Measurements from ENCODE around the gene MAK. TPM values are rescaled to one million over a fixed set of nuclear protein-coding genes. Genes with fewer than 3 reads are reported as not detected.
"Not testable (repeated sequence)": the region's sequence is repeated elsewhere in the genome, so short reads cannot be mapped to it uniquely, and the experiment has no call there.

The MAK gene
- total and polyA plus RNA-seq, 4 donors = 0.02 to 0.26 (median 0.13) TPM

DNA sequence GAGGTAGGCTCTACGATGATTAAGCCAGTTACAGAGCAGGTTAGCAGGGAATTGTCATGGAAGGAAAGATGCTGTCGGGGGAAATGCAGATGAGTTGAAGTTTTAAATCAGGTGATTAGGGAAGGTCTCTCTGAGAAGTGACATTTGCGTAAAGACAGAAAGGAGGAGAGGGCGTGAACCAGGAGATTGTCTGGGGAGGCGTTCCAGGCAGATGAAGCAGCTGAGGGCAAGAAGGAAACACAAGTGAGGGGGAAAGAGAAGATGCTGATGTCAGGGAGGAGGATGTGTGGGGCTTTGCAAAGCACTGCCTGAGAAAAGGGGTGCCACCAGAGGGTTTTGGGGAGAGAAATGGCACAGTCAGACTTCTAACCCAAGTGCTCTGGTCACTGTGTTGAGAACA lies 93.2 kb downstream of the MAK start:
- Histone ChIP-seq H3K4me1 (ENCODE audit: control insufficient read depth in 4 of 4, insufficient read depth in 4 of 4, low read length in 3 of 4) (peaks cover 2 to 19% (median 10%) of the 10 kb centered on the region in 4 donors), H3K9ac (ENCODE audit: low read depth in 1 of 2, low read length in 2 of 2) (no peak overlapping the region), H3K9me3 (ENCODE audit: control insufficient read depth in 4 of 4, low read length in 3 of 4) (no peaks in the 10 kb centered on the region), H3K27ac (ENCODE audit: low read depth in 1 of 2, low read length in 2 of 2) (no peak overlapping the region), H3K36me3 (ENCODE audit: control insufficient read depth in 4 of 4, insufficient read depth in 3 of 4, low read depth in 1 of 4, low read length in 3 of 4) (peaks cover 0 to 2% (median 0%) of the 10 kb centered on the region in 4 donors), H3K4me3 (ENCODE audit: low read depth in 1 of 3, low read length in 3 of 3) (no peak overlapping the region), H3K27me3 (ENCODE audit: control insufficient read depth in 4 of 4, insufficient read depth in 4 of 4, low read length in 3 of 4) (no peaks in the 10 kb centered on the region)
- 94% methylated on average over 5 of the region's 5 CpGs for WGBS
- DNase-seq (ENCODE audit: low spot score) = no peak
- TF ChIP-seq, protein P1, sequence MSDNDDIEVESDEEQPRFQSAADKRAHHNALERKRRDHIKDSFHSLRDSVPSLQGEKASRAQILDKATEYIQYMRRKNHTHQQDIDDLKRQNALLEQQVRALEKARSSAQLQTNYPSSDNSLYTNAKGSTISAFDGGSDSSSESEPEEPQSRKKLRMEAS (IDR thresholded peaks at IDR 0.05) = no peak

DNA sequence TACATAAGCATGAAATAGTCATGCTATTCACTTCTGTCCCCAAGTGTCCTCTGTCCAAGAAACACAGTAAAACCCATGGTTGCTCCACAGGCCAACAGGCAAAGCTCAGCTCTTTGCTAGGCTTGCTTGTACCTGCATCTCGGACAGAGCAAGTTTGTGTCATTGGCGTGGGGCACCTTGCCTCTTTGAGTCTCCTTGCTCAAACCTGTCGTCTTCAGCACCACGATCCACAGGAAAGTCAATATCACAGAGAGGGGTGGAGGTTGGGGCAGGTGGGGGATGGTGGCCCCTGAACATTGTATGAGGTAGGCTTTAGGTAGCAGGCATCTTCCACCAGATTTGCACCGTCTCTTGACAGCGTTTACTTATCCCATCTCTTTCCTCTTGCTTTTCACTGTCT lies 94.8 kb downstream of the MAK start:
- TF ChIP-seq, protein P2, sequence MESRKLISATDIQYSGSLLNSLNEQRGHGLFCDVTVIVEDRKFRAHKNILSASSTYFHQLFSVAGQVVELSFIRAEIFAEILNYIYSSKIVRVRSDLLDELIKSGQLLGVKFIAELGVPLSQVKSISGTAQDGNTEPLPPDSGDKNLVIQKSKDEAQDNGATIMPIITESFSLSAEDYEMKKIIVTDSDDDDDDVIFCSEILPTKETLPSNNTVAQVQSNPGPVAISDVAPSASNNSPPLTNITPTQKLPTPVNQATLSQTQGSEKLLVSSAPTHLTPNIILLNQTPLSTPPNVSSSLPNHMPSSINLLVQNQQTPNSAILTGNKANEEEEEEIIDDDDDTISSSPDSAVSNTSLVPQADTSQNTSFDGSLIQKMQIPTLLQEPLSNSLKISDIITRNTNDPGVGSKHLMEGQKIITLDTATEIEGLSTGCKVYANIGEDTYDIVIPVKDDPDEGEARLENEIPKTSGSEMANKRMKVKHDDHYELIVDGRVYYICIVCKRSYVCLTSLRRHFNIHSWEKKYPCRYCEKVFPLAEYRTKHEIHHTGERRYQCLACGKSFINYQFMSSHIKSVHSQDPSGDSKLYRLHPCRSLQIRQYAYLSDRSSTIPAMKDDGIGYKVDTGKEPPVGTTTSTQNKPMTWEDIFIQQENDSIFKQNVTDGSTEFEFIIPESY (IDR thresholded peaks at IDR 0.05) = no peak
- TF ChIP-seq YY1 (IDR thresholded peaks at IDR 0.05) = no peak
- TF ChIP-seq, protein P3, sequence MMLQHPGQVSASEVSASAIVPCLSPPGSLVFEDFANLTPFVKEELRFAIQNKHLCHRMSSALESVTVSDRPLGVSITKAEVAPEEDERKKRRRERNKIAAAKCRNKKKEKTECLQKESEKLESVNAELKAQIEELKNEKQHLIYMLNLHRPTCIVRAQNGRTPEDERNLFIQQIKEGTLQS (IDR thresholded peaks at IDR 0.05) = no peak

DNA sequence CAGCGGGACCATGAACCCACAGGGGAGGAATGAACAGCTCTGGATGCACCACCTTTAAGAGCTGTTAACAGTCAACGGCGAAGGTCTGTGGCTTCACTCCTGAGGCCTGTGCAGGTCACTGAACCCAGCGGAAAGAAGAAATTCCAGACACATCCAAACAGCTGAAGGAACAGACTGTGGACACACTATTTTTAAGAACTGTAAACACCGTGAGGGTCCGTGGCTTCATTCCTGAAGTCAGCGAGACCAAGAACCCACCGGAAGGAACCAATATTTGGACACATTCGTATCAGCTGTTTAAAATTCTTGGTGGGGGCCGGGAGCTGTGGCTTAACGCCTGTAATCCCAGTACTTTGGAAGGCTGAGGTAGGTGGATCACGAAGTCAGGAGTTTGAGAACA lies 96.1 kb downstream of the MAK start:
- no peak overlapping the region for H3K27ac ChIP-seq (ENCODE audit: low read depth in 1 of 2, low read length in 2 of 2)
- TF ChIP-seq, protein P2 (IDR thresholded peaks at IDR 0.05) = no peak
- TF ChIP-seq, protein P3 (IDR thresholded peaks at IDR 0.05) = no peak
- no peaks in the 10 kb centered on the region for H3K27me3 ChIP-seq (ENCODE audit: control insufficient read depth in 4 of 4, insufficient read depth in 4 of 4, low read length in 3 of 4)
- no peak for DNase-seq (ENCODE audit: low spot score)
- no peaks in the 10 kb centered on the region for H3K9me3 ChIP-seq (ENCODE audit: control insufficient read depth in 4 of 4, low read length in 3 of 4)
- H3K9ac ChIP-seq (ENCODE audit: low read depth in 1 of 2, low read length in 2 of 2) = no peak overlapping the region
- WGBS = 95% methylated on average over 12 of the region's 12 CpGs
- no peaks in the 10 kb centered on the region for H3K36me3 ChIP-seq (ENCODE audit: control insufficient read depth in 4 of 4, insufficient read depth in 3 of 4, low read depth in 1 of 4, low read length in 3 of 4)
- H3K4me1 ChIP-seq (ENCODE audit: control insufficient read depth in 4 of 4, insufficient read depth in 4 of 4, low read length in 3 of 4) = no peaks in the 10 kb centered on the region
- H3K4me3 ChIP-seq (ENCODE audit: low read depth in 1 of 3, low read length in 3 of 3) = no peak overlapping the region

More for the DNA sequence above, 94.8 kb downstream of the MAK start:
- WGBS = 88% methylated on average over 6 of the region's 6 CpGs
- Histone ChIP-seq H3K4me3 (ENCODE audit: low read depth in 1 of 3, low read length in 3 of 3) (no peak overlapping the region), H3K9ac (ENCODE audit: low read depth in 1 of 2, low read length in 2 of 2) (no peak overlapping the region), H3K4me1 (ENCODE audit: control insufficient read depth in 4 of 4, insufficient read depth in 4 of 4, low read length in 3 of 4) (peaks cover under 1 to 6% (median 3%) of the 10 kb centered on the region in 4 donors), H3K9me3 (ENCODE audit: control insufficient read depth in 4 of 4, low read length in 3 of 4) (no peaks in the 10 kb centered on the region), H3K36me3 (ENCODE audit: control insufficient read depth in 4 of 4, insufficient read depth in 3 of 4, low read depth in 1 of 4, low read length in 3 of 4) (no peaks in the 10 kb centered on the region), H3K27me3 (ENCODE audit: control insufficient read depth in 4 of 4, insufficient read depth in 4 of 4, low read length in 3 of 4) (no peaks in the 10 kb centered on the region), H3K27ac (ENCODE audit: low read depth in 1 of 2, low read length in 2 of 2) (no peak overlapping the region)
- no peak for DNase-seq (ENCODE audit: low spot score)

DNA sequence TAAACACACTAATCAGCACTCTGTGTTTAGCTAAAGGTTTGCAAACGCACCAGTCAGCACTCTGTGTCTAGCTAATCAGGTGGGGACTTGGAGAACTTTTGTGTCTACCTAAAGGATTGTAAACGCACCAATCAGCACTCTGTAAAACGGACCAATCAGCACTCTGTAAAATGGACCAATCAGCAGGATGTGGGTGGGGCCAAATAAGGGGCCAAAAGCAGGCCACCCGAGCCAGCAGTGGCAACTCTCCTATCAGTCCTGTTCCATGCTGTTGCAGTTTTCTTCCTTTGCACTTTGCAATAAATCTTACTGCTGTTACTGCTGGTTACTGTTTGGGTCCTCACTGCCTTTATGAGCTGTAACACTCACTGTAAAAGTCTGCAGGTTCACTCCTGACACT lies 96.7 kb downstream of the MAK start:
- DNase-seq (ENCODE audit: low spot score); H3K27ac ChIP-seq (ENCODE audit: low read depth in 1 of 2, low read length in 2 of 2); H3K4me1 ChIP-seq (ENCODE audit: control insufficient read depth in 4 of 4, insufficient read depth in 4 of 4, low read length in 3 of 4); H3K9me3 ChIP-seq (ENCODE audit: control insufficient read depth in 4 of 4, low read length in 3 of 4); H3K4me3 ChIP-seq (ENCODE audit: low read depth in 1 of 3, low read length in 3 of 3); H3K27me3 ChIP-seq (ENCODE audit: control insufficient read depth in 4 of 4, insufficient read depth in 4 of 4, low read length in 3 of 4); H3K36me3 ChIP-seq (ENCODE audit: control insufficient read depth in 4 of 4, insufficient read depth in 3 of 4, low read depth in 1 of 4, low read length in 3 of 4); H3K9ac ChIP-seq (ENCODE audit: low read depth in 1 of 2, low read length in 2 of 2): not testable (repeated sequence)
- 95% methylated on average over 4 of the region's 4 CpGs for WGBS

Measured in liver (tissue), 9 donors.